Measurements from ENCODE around the gene PTP4A1. TPM values are rescaled to one million over a fixed set of nuclear protein-coding genes. Genes with fewer than 3 reads are reported as not detected.

Gene PTP4A1
- total and polyA plus RNA-seq, 7 donors, result 21.4 to 173 (median 44.5) TPM

GRCh38 chr6:63573076-63573898 lies 1.0 kb downstream of the PTP4A1 start:
- 0% methylated on average over 86 of the region's 86 CpGs for WGBS, 2 donors
- peaks cover 0 to 20% (median 10%) of the 10 kb centered on the region in 4 donors for H3K36me3 ChIP-seq
- TF ChIP-seq EP300 (IDR thresholded peaks at IDR 0.05) (no peak), CTCF (IDR thresholded peaks at IDR 0.05) (no peak), POLR2AphosphoS5 (IDR thresholded peaks at IDR 0.05) (peak; percentile 61 to 78 (median 69)), POLR2A (IDR thresholded peaks at IDR 0.05) (peak in 1 of 2 donors; percentile 27)
- H3K4me3 ChIP-seq, result peak overlapping the region; percentile 81 to 100 (median 95)
- intact Hi-C loops (cut with DNase I), result loop anchor here (2.0 kb wide), 4 partner anchors 62 to 220 kb away; partner anchors contain the start of gene PHF3
- no peaks in the 10 kb centered on the region for H3K9me3 ChIP-seq
- H3K27me3 ChIP-seq, result no peaks in the 10 kb centered on the region
- H3K27ac ChIP-seq, result peak overlapping the region; percentile 97 to 100 (median 100)
- H3K4me1 ChIP-seq, result peaks cover 0 to 40% (median 21%) of the 10 kb centered on the region in 4 donors
- DNase-seq, result peak; percentile 88

- WGBS, 2 donors, result 9 to 15% methylated on average over 10 of the region's 10 CpGs
- Histone ChIP-seq H3K4me1 (peaks cover 0 to 40% (median 21%) of the 10 kb centered on the region in 4 donors), H3K27me3 (no peaks in the 10 kb centered on the region), H3K36me3 (peaks cover 6 to 27% (median 16%) of the 10 kb centered on the region in 4 donors), H3K4me3 (peak overlapping the region; percentile 81 to 100 (median 95)), H3K9me3 (no peaks in the 10 kb centered on the region), H3K27ac (peak overlapping the region; percentile 97 to 100 (median 100))
- intact Hi-C loops (cut with DNase I), result loop anchor here (2.0 kb wide), 4 partner anchors 61 to 221 kb away; partner anchors contain the start of gene PHF3
- no peak for DNase-seq
- TF ChIP-seq CTCF (IDR thresholded peaks at IDR 0.05) (peak in 3 of 4 experiments; percentile 30 to 33 (median 31)), EP300 (IDR thresholded peaks at IDR 0.05) (no peak), POLR2AphosphoS5 (IDR thresholded peaks at IDR 0.05) (peak in 1 of 4 donors; percentile 1), POLR2A (IDR thresholded peaks at IDR 0.05) (no peak)
Measured at GRCh38 chr6:63573899-63574553, 1.7 kb downstream of the PTP4A1 start.

GRCh38 chr6:63574554-63574900 lies 2.2 kb downstream of the PTP4A1 start:
- Histone ChIP-seq H3K4me1 (peaks cover 0 to 40% (median 21%) of the 10 kb centered on the region in 4 donors), H3K4me3 (peak overlapping the region in 3 of 4 donors; percentile 94 to 100 (median 96)), H3K36me3 (peaks cover 6 to 32% (median 20%) of the 10 kb centered on the region in 4 donors), H3K27me3 (no peaks in the 10 kb centered on the region), H3K27ac (peak overlapping the region; percentile 97 to 100 (median 100)), H3K9me3 (no peaks in the 10 kb centered on the region)
- 58 to 76% methylated on average over 2 of the region's 2 CpGs for WGBS, 2 donors
- no peak for TF ChIP-seq EP300 (IDR thresholded peaks at IDR 0.05)
- TF ChIP-seq POLR2A (IDR thresholded peaks at IDR 0.05), result no peak
- TF ChIP-seq POLR2AphosphoS5 (IDR thresholded peaks at IDR 0.05), result no peak
- no peak for TF ChIP-seq CTCF (IDR thresholded peaks at IDR 0.05)
- intact Hi-C loops (cut with DNase I), result no loop called here
- DNase-seq, result no peak

GRCh38 chr6:63576147-63576772 lies 4.0 kb downstream of the PTP4A1 start:
- WGBS, 2 donors, result 81 to 90% methylated on average over 3 of the region's 3 CpGs
- Histone ChIP-seq H3K36me3 (peaks cover 15 to 49% (median 32%) of the 10 kb centered on the region in 4 donors), H3K27me3 (no peaks in the 10 kb centered on the region), H3K9me3 (no peaks in the 10 kb centered on the region), H3K4me1 (peaks cover 0 to 39% (median 20%) of the 10 kb centered on the region in 4 donors), H3K27ac (no peak overlapping the region), H3K4me3 (no peak overlapping the region)
- no peak for TF ChIP-seq CTCF (IDR thresholded peaks at IDR 0.05)
- no peak for TF ChIP-seq EP300 (IDR thresholded peaks at IDR 0.05)
- no peak for TF ChIP-seq POLR2A (IDR thresholded peaks at IDR 0.05)
- no peak for TF ChIP-seq POLR2AphosphoS5 (IDR thresholded peaks at IDR 0.05)
- no peak for DNase-seq
- intact Hi-C loops (cut with DNase I), result no loop called here
